Measurements from ENCODE around the gene GABRD. TPM values are rescaled to one million over a fixed set of nuclear protein-coding genes. Genes with fewer than 3 reads are reported as not detected.

Gene GABRD
- total RNA-seq, 1 experiment from 2014 or later = 15.6 TPM

DNA sequence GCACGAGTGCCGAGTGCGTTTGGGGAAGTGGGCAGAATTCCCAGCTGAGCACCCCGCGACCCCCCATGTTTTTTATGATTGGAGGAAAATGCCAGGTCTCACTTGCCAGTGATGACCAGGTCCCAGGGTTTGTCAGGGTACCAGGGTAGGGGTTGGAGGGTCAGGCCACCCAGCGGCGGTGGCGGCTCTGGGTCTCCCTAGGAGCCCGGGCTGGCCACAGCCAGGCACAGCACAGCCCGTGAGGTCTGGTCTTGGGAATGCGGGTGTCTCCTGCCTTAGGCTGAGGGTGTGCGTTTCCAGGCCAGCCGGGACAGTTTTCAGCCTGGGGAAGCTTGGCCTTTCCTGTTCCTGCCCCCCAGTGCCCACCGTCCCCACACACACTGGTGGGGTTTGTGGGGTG is 53.7 kb downstream of the GABRD start:
- H3K4me2 ChIP-seq (ENCODE audit: low read length) = no peak overlapping the region
- no peaks in the 10 kb centered on the region for H3K4me1 ChIP-seq (ENCODE audit: control insufficient read depth in 1 of 2, insufficient read depth in 2 of 2, low read length in 2 of 2)
- no peak overlapping the region for H3K4me3 ChIP-seq (replicated peaks in 1 of 2; ENCODE audit: low read depth in 1 of 2, low read length in 2 of 2)
- no peaks in the 10 kb centered on the region for H4K20me1 ChIP-seq (ENCODE audit: insufficient read depth)
- no peak overlapping the region for H3K27ac ChIP-seq (ENCODE audit: low read depth, low read length)
- H3K79me2 ChIP-seq (ENCODE audit: insufficient read depth, low read length) = no peaks in the 10 kb centered on the region; the same call in 1 of the 2 replicates
- ChIA-PET CTCF (no interaction called here), RAD21 (ENCODE audit: low non-redundant PET in 1 of 2, low total read pairs in 2 of 2, uncharacterized antibody in 2 of 2, unreplicated experiment in 2 of 2) (no interaction called here), POLR2A (no interaction called here)
- no TSS peak for BruUV-seq (replicated peaks)
- H3K27me3 ChIP-seq (ENCODE audit: insufficient read depth, low read length) = no peaks in the 10 kb centered on the region
- no peak overlapping the region for H2AFZ ChIP-seq (ENCODE audit: low read depth, low read length, poor library complexity, severe bottlenecking)
- DNase-seq (ENCODE audit: low read depth, low spot score) = no peak
- peaks cover 10% of the 10 kb centered on the region in 2 experiments; a peak in 3 of 4 replicates for H3K9me3 ChIP-seq (ENCODE audit: control insufficient read depth in 1 of 2, insufficient read depth in 1 of 2, low read depth in 1 of 2, low read length in 2 of 2)
- H3K9me2 ChIP-seq (ENCODE audit: insufficient read depth) = no peaks in the 10 kb centered on the region
- no peak for ATAC-seq
- no peak overlapping the region for H3K9ac ChIP-seq (ENCODE audit: low read length)
- TF ChIP-seq CTCF (IDR thresholded peaks at IDR 0.05 in 2 of 3, conservative IDR thresholded peaks at IDR 0.05 in 1 of 3; ENCODE audit: borderline replicate concordance in 1 of 3, insufficient read depth in 1 of 3, low read depth in 2 of 3, low read length in 2 of 3) (no peak), YY1 (IDR thresholded peaks at IDR 0.05; ENCODE audit: extremely low read depth, insufficient replicate concordance, low read depth, low read length) (no peak), CBX3 (IDR thresholded peaks at IDR 0.05; ENCODE audit: low read depth) (no peak), ATF3 (IDR thresholded peaks at IDR 0.05) (no peak), FOSL1 (IDR thresholded peaks at IDR 0.05; ENCODE audit: low read depth) (no peak), RAD21 (IDR thresholded peaks at IDR 0.05; ENCODE audit: low read depth) (no peak), EZH2 (IDR thresholded peaks at IDR 0.05) (no peak), SRF (IDR thresholded peaks at IDR 0.05; ENCODE audit: low read depth) (no peak), ZFX (IDR thresholded peaks at IDR 0.05) (no peak), POLR2AphosphoS5 (IDR thresholded peaks at IDR 0.05; ENCODE audit: low read depth, low read length) (no peak), SP1 (IDR thresholded peaks at IDR 0.05; ENCODE audit: low read depth) (no peak), POLR2A (IDR thresholded peaks at IDR 0.05; ENCODE audit: borderline replicate concordance, extremely low read depth, insufficient read depth, insufficient read length) (no peak), SIN3A (IDR thresholded peaks at IDR 0.05; ENCODE audit: low read depth) (no peak)
- TF ChIP-seq, protein P1, sequence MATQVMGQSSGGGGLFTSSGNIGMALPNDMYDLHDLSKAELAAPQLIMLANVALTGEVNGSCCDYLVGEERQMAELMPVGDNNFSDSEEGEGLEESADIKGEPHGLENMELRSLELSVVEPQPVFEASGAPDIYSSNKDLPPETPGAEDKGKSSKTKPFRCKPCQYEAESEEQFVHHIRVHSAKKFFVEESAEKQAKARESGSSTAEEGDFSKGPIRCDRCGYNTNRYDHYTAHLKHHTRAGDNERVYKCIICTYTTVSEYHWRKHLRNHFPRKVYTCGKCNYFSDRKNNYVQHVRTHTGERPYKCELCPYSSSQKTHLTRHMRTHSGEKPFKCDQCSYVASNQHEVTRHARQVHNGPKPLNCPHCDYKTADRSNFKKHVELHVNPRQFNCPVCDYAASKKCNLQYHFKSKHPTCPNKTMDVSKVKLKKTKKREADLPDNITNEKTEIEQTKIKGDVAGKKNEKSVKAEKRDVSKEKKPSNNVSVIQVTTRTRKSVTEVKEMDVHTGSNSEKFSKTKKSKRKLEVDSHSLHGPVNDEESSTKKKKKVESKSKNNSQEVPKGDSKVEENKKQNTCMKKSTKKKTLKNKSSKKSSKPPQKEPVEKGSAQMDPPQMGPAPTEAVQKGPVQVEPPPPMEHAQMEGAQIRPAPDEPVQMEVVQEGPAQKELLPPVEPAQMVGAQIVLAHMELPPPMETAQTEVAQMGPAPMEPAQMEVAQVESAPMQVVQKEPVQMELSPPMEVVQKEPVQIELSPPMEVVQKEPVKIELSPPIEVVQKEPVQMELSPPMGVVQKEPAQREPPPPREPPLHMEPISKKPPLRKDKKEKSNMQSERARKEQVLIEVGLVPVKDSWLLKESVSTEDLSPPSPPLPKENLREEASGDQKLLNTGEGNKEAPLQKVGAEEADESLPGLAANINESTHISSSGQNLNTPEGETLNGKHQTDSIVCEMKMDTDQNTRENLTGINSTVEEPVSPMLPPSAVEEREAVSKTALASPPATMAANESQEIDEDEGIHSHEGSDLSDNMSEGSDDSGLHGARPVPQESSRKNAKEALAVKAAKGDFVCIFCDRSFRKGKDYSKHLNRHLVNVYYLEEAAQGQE (IDR thresholded peaks at IDR 0.05; ENCODE audit: low read depth) = no peak
- TF ChIP-seq, protein P2, sequence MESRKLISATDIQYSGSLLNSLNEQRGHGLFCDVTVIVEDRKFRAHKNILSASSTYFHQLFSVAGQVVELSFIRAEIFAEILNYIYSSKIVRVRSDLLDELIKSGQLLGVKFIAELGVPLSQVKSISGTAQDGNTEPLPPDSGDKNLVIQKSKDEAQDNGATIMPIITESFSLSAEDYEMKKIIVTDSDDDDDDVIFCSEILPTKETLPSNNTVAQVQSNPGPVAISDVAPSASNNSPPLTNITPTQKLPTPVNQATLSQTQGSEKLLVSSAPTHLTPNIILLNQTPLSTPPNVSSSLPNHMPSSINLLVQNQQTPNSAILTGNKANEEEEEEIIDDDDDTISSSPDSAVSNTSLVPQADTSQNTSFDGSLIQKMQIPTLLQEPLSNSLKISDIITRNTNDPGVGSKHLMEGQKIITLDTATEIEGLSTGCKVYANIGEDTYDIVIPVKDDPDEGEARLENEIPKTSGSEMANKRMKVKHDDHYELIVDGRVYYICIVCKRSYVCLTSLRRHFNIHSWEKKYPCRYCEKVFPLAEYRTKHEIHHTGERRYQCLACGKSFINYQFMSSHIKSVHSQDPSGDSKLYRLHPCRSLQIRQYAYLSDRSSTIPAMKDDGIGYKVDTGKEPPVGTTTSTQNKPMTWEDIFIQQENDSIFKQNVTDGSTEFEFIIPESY (IDR thresholded peaks at IDR 0.05; ENCODE audit: extremely low read depth, insufficient replicate concordance, low read length) = no peak
- TF ChIP-seq, protein P3, sequence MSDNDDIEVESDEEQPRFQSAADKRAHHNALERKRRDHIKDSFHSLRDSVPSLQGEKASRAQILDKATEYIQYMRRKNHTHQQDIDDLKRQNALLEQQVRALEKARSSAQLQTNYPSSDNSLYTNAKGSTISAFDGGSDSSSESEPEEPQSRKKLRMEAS (IDR thresholded peaks at IDR 0.05) = no peak
- H3K36me3 ChIP-seq (ENCODE audit: control insufficient read depth in 1 of 2, insufficient read depth in 2 of 2, low read length in 2 of 2) = peaks cover 0 to 6% of the 10 kb centered on the region in 2 experiments; a peak in 1 of 4 replicates
- intact Hi-C loops (cut with micrococcal nuclease) = no loop called here
